PC-9 (cell line): ENCODE results near the gene FUT7.

Experiments
- CTCF ChIP-seq: fragments of 200-600 bp; sonication (generic); conservative IDR thresholded peaks from 2 replicates; pipeline ENCODE4 v1.6.1; 2017; ENCODE audit warnings: mixed run types, antibody characterized with exemption, mild to moderate bottlenecking, moderate library complexity
- EZH2 ChIP-seq: fragments of 200-600 bp; sonication (generic); IDR thresholded peaks from 2 replicates; pipeline ENCODE4 v1.8.0; 2017; ENCODE audit warnings: antibody characterized with exemption, low read depth

GRCh38 chr9:137046088-137046787, 14.3 kb upstream of the FUT7 start, which contains the start of gene NPDC1:
- TF ChIP-seq EZH2 = no peak
- TF ChIP-seq CTCF = peak; percentile 87
